K562 (cell line): ENCODE results near the gene CALML4. TPM values are rescaled to one million over a fixed set of nuclear protein-coding genes. Genes with fewer than 3 reads are reported as not detected.

Experiments used
- CC2D1A ChIP-seq: fragments of 450-650 bp; IDR thresholded peaks from 2 replicates; pipeline ENCODE4 v1.6.1; 2017; ENCODE audit warnings: mild to moderate bottlenecking
- ETV6 ChIP-seq, 3 experiments: fragments of 150-350 bp in 1 of 3; sonication (generic) in 1 of 3; formaldehyde crosslinking in 1 of 3; IDR thresholded peaks; 2 replicates each; pipeline versions ENCODE4 v1.6.1 to v1.8.0; 2014 to 2022; ENCODE audit warnings: borderline replicate concordance in 2 of 3, low read depth in 2 of 3, antibody characterized with exemption in 1 of 3, low read length in 1 of 3, mild to moderate bottlenecking in 1 of 3, missing genetic modification reagents in 1 of 3
- FOXK2 ChIP-seq, 2 experiments: fragments of 450-650 bp; IDR thresholded peaks in 1 of 2; conservative IDR thresholded peaks in 1 of 2; 2 replicates each; pipeline ENCODE4 v1.6.1; 2016; ENCODE audit warnings: low read depth in 2 of 2, mild to moderate bottlenecking in 1 of 2
- FOXM1 ChIP-seq, 2 experiments: fragments of 450-650 bp in 1 of 2; sonication (generic) in 1 of 2; formaldehyde crosslinking in 1 of 2; IDR thresholded peaks; 2 replicates each; pipeline versions ENCODE4 v1.6.1 to v1.9.0; 2017 to 2022; ENCODE audit warnings: low read depth in 2 of 2, mild to moderate bottlenecking in 2 of 2, missing genetic modification reagents in 1 of 2, moderate library complexity in 1 of 2
- GABPA ChIP-seq: fragments of 200-800 bp; sonication (Bioruptor generic); conservative IDR thresholded peaks from 2 replicates; pipeline ENCODE4 v1.6.1; 2016; ENCODE audit warnings: low read depth, missing genetic modification characterization, missing compliant biosample characterization
- HOXB6 ChIP-seq: fragments of 250-450 bp; sonication (Bioruptor Pico); IDR thresholded peaks from 2 replicates; pipeline ENCODE4 v1.5.1; 2022; ENCODE audit warnings: mild to moderate bottlenecking, borderline replicate concordance
- NFXL1 ChIP-seq: fragments of 450-650 bp; formaldehyde crosslinking; IDR thresholded peaks from 2 replicates; pipeline ENCODE4 v1.4.0; 2021; ENCODE audit warnings: mild to moderate bottlenecking
- PRPF4 ChIP-seq: fragments of 200-400 bp; formaldehyde crosslinking; IDR thresholded peaks from one replicate; pipeline ENCODE4 v1.6.1; 2017; ENCODE audit warnings: low read length, low read depth, mild to moderate bottlenecking; ENCODE audit not compliant: insufficient read depth, poor library complexity, severe bottlenecking
- REST ChIP-seq, 2 experiments: fragments of 450-650 bp; formaldehyde crosslinking in 1 of 2; IDR thresholded peaks; 2 replicates each; pipeline versions ENCODE4 v1.4.0 to v1.6.1; 2014 to 2020; ENCODE audit warnings: mild to moderate bottlenecking in 2 of 2, borderline replicate concordance in 1 of 2, low read depth in 1 of 2
- SMAD2 ChIP-seq: fragments of 150-350 bp; IDR thresholded peaks from 2 replicates; pipeline ENCODE4 v1.6.1; 2014; ENCODE audit warnings: low read depth, mild to moderate bottlenecking, low read length
- TFE3 ChIP-seq: fragments of 450-650 bp; formaldehyde crosslinking; IDR thresholded peaks from 2 replicates; pipeline ENCODE4 v1.4.0; 2020; ENCODE audit warnings: mild to moderate bottlenecking, mixed read lengths
- ZBTB5 ChIP-seq: fragments of 450-650 bp; IDR thresholded peaks from 2 replicates; pipeline ENCODE4 v1.6.1; 2017; ENCODE audit warnings: antibody characterized with exemption
- ZNF24 ChIP-seq: fragments of 450-650 bp; IDR thresholded peaks from 2 replicates; pipeline ENCODE4 v1.6.1; 2016
- ZNF695 ChIP-seq: fragments of 450-650 bp; formaldehyde crosslinking; IDR thresholded peaks from 2 replicates; pipeline ENCODE4 v1.4.0; 2020; ENCODE audit warnings: mild to moderate bottlenecking, moderate library complexity
- ZNF75A ChIP-seq: fragments of 450-650 bp; formaldehyde crosslinking; IDR thresholded peaks from 2 replicates; pipeline ENCODE4 v1.4.0; 2020; ENCODE audit warnings: mild to moderate bottlenecking
- ZSCAN29 ChIP-seq: fragments of 450-650 bp; IDR thresholded peaks from 2 replicates; pipeline ENCODE4 v1.6.1; 2017
- polyA plus RNA-seq, 8 experiments: library from polyadenylated mRNA; depleted of rRNA in 4 of 8; stranded (reverse) in 5 of 8; unstranded in 3 of 8; fragments of >200 nt; fragmentation: Nextera tagmentation in 2 of 8; fragmentation: Illumina TruSeq in 1 of 8; extraction: Ambion mirVana in 2 of 8; extraction: Trizol in 1 of 8; gene quantifications; 2 replicates each; pipeline versions ENCODE4 v1.2.1 to v1.2.3, GENCODE V29; 2011 to 2014; ENCODE audit warnings: inconsistent platforms in 1 of 8, missing spikeins in 1 of 8
- total RNA-seq, 7 experiments: library from RNA; depleted of rRNA in 6 of 7; stranded (reverse); fragments of >200 nt in 6 of 7; fragmentation: Illumina TruSeq in 2 of 7; extraction: Trizol in 2 of 7; gene quantifications; 2 replicates each; pipeline versions ENCODE4 v1.2.1 to v1.2.3, GENCODE V29; 2011 to 2021; ENCODE audit warnings: low replicate concordance in 1 of 7

The CALML4 gene
- total and polyA plus RNA-seq, 9 of the 15 experiments (the other 6 are each of a cell fraction or from before 2014, with no cell fraction given) = 2.8 to 30.6 (median 15.5) TPM

- TF ChIP-seq ZBTB5 = no peak
- TF ChIP-seq TFE3 (CRISPR knock-in tag) = peak; percentile 26; the same call in 1 of the 2 replicates
- TF ChIP-seq HOXB6 (CRISPR knock-in tag) = no peak
- TF ChIP-seq FOXM1 (IDR thresholded peaks at IDR 0.05; ENCODE audit: low read depth) = no peak
- no peak for TF ChIP-seq FOXM1 (CRISPR knock-in tag; IDR thresholded peaks at IDR 0.05; ENCODE audit: low read depth)
- peak; percentile 74; the same call in 1 of the 2 replicates for TF ChIP-seq REST (IDR thresholded peaks at IDR 0.05; ENCODE audit: borderline replicate concordance)
- no peak for TF ChIP-seq REST (CRISPR knock-in tag; IDR thresholded peaks at IDR 0.05; ENCODE audit: low read depth)
- no peak for TF ChIP-seq ZNF695
- no peak for TF ChIP-seq SMAD2
- no peak for TF ChIP-seq PRPF4
- no peak for TF ChIP-seq ZNF75A (CRISPR knock-in tag)
- no peak for TF ChIP-seq ETV6 (IDR thresholded peaks at IDR 0.05; ENCODE audit: borderline replicate concordance in 1 of 2, low read depth in 2 of 2, low read length in 1 of 2)
- TF ChIP-seq ETV6 (CRISPR knock-in tag; IDR thresholded peaks at IDR 0.05; ENCODE audit: borderline replicate concordance) = no peak
- no peak for TF ChIP-seq NFXL1 (CRISPR knock-in tag)
- TF ChIP-seq ZSCAN29 = no peak
- no peak for TF ChIP-seq GABPA (tag)
- no peak for TF ChIP-seq ZNF24
- TF ChIP-seq CC2D1A = no peak
- no peak for TF ChIP-seq FOXK2 (conservative IDR thresholded peaks at IDR 0.05 in 1 of 2, IDR thresholded peaks at IDR 0.05 in 1 of 2; ENCODE audit: low read depth in 2 of 2)
Observed at GRCh38 chr15:68252925-68253534, 47.9 kb upstream of the CALML4 start (continued).
